HG03159 (cell line): ENCODE data around the gene FBXL13.
"Not testable (repeated sequence)": the region's sequence is repeated elsewhere in the genome, so short reads cannot be mapped to it uniquely, and the experiment has no call there.

Source experiments
- ATAC-seq: cut with Tn5 transposase; IDR thresholded peaks from one replicate; pipeline ENCODE4 v1.9.1; 2021; ENCODE audit warnings: mild to moderate bottlenecking, moderate library complexity; ENCODE audit not compliant: unreplicated experiment

FBXL13 gene

GRCh38 chr7:102778663-102779062, 295.9 kb downstream of the FBXL13 start:
- not testable (repeated sequence) for ATAC-seq

- ATAC-seq = not testable (repeated sequence)
These were observed 298.4 kb downstream of the FBXL13 start for GRCh38 chr7:102776217-102776616.

GRCh38 chr7:102770467-102770866, 304.1 kb downstream of the FBXL13 start:
- ATAC-seq = peak; percentile 63

GRCh38 chr7:102769657-102770192, 304.9 kb downstream of the FBXL13 start:
- ATAC-seq = peak; percentile 20

GRCh38 chr7:102763295-102763905, 311.2 kb downstream of the FBXL13 start:
- not testable (repeated sequence) for ATAC-seq
